HG02571 (cell line): Measurements from ENCODE around the gene NR2E1.

Source experiments
- ATAC-seq: cut with Tn5 transposase; IDR thresholded peaks from one replicate; pipeline ENCODE4 v1.9.1; 2021; ENCODE audit warnings: mild to moderate bottlenecking, moderate library complexity; ENCODE audit not compliant: unreplicated experiment

Gene NR2E1

DNA sequence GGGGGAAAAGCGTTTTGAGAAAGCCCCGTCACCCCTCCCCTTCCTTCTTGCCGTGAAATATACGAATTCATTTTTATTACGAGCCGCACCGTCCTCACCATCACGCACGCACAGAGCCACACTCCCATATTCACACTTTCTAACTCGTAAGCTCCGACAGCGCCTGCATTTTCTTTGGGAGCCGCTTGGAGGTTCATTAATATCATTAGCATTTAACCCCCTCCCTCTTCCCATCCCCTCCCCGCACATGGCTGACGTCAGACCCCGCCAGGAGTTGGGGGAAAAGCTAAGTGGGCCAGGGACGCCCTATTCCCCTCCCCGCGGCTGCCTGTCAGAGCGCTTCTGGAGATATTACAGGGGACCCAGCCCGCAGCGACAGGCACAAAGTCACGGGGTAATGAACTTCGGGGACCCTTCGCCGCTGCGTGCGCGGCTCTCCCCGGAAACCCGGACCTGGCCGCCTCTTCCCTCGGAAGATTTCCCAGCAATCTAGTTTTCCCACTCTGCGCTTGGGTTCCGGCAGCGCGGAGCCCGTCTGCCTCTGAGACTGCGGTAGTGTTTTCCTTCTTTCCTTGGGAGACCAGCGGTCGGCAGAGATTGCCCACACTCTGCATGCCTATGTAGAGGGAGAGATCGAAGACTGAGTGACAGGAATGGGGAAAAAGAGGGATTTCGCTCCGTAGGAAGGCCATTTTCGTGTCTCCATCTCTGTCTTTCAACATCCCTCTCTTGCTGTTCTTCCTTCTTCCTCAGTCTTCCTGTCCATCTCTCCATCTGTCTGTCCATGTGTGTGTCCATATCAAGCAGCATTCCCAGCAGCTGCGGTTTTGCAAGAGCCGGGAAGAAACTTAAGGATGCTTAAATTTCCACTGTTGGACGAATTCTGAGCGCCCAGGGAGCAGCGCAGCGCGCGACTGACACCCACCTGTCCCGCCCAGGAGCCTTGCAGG is at the start of gene NR2E1:
Gene NR2E1 (plus strand): TSS at position 309 of the 950 bp plus-strand sequence. CDS start 744 bp downstream, outside the sequence.
- no peak for ATAC-seq

DNA sequence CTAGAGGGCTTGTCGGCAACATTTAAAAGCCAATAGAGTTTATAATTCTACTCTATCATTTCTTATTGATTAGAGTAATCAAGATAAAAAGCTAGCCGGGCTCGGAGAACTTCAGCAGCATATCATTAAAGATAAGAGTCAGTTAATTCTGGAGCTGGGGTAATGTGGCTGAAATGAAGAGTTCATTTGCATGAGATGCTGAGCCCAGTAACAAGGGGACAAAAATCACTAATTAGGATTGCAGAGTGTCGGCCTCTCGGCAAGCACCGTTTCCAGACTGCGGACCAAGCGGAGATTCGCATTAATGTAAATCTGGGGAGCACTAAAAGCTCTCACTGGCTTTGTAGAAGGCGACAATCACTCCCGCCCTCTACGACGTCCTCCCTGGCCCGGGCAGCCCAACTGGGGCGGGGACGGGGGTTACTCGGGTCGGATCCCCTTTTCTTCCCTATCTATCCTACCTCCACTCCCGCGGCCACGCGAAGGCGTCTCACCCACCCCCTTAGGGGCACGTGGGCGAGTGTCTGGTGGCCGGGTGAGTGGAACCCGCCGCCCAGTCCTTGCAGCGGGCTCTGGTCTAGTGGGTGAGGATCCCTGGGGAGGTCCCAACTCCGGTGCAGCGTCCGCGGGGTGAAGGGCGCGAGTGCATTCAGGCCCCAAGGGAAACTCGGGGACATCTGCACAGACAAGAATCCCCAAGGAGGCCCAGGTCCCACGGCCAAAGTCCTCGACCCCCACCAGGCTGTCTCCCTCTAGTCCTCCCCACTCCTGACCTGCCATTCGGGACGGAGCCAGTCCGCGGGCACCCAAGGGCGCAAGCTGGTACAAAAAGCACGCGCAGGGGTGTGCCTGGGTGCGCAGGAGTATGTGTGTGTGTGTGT is 49.0 kb upstream of the NR2E1 start:
- ATAC-seq: no peak

DNA sequence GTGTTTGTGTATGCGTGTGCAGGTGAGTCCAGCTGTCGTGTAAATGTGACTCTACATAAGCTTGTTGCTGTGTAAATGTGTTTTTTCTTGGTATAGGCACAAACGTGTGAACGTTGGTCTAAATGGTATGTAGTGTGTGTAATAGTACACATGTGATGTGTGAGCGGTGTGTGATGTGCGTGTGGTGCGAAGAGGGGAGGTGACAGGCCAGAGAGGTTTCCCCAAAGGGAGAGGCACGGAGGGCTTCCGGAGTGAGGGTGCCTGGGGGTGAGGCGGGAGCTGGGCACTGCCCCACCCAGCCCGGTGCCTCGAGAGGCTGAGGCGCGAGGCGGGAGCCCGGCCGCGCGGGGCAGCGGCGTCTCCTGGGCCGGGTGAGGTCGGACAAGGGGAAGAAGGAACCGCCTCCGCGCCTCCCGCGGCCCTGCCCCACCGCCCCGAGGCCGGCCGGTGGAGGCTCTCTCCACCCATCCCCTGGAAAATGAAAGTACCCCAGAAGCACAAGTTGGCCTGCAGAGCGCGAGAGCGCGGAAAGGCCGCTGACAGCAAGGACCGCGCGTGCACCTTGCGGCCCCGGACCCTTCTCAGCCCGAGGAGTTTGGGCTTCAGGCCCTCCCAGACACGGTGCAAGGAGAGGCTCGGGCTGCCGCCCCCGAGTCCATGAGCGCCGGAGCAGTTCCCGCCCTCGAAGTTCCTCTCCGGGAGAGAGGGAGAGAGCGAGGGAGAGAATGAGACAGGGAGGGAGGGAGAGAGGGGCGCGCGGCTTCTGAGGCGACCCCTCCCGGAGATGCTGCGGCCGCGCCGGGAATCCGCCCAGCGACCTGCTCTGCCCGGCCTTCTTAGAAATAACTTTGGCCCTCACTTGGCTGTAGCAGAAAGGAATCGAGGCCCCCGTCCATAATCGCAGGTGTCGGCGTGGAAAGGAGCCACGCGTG is 48.1 kb upstream of the NR2E1 start:
- ATAC-seq: no peak

DNA sequence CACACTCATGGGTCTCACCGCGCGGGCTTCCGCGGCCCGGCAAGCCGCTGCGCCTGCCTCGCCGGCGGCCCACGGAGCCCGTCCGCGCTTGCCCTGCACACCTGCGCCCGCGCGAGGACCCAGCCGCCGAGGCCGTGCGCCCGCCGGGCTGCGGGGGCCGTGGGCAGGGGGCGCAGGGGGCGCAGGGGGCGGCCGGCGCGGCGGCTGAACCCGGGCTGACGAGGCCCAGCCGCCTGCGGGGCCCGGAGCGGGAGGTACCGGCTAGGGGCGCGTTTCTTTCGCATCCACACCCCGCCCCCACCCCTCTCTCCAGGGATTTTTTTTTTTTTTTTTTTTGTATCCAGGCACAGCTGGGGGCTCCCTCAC is 47.5 kb upstream of the NR2E1 start:
- no peak for ATAC-seq

DNA sequence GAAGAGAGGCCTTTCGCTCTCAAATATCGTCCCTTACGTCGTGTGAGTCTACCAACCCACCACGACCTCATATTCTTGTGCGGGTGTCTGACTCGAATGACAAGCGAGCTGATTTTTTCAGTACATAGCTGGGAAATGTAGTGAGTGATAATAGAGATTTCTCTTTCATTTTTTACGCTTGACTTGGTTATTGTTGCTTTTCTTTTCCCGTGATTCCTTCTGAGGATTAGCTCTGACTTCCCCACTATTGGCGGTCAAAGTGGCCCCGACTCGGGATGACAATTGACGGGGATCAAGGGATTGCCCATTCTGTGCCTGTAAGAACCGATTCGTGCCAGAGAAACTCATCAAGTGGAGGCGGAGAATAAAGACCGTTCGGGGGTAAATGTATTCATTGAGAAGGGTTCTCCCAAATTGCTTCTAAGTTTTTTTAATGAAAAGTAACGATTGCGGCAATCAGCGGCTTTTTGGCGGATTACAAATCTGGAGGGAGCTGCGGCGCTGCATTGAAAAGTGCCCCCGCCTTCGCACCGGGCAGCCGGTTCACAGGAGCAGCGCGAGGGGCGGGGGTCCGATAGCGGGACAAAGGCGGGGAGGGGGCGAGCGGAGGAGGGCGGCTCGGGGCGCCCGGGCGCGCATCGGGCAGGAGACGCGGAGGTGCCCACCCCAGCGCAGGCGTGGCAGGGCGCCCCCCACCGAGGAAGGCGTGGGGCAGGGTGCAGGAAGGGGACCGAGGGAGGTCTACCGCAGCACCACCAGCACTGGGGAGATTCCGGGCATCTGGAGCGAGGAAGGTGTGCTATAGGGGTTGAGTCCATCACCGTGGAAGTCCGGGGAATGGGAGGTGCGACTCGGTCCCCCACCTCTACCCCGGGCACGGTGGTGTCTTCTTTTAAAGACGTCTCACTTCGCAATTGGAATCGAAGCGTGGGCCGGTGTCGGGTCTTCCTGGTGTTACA is 46.7 kb upstream of the NR2E1 start:
- no peak for ATAC-seq

DNA sequence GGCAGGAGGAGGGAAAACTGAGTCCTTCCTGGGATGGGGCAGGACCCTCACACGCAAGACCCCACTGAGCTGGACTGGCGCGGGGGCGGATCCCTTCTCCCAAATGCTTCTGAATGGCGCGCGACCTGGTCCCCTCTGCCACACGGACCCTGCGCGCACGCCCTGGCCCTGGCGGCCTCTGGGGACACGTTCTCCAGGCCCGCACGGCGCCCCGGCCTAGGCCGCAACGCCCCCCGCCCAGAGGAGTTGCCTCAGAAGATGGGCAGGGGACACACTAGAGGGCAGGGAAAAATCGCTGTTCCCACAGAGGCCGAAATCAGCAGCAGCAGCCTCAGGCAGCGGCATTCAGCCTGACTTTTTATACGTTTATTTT is 46.1 kb upstream of the NR2E1 start:
- ATAC-seq: no peak

DNA sequence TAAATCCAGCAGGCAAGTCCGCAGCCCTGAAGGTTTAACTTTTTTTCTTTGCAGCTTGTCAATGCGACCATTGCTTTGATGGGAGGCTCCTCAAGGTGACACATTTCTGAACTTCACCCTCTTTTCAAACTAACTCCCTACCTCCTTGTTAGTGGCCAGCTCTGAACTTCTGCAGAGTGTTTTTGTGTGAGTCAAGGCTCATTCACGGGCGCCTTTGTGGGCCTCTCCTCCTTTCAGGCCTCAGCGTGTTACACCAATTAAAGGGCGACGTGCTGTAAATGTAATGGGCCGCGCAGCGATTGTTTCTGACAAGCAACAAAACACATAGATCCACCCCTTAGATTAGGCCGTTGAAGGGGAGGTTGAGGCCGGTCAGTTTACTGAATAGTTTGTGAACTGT is 45.5 kb upstream of the NR2E1 start:
- ATAC-seq: no peak

DNA sequence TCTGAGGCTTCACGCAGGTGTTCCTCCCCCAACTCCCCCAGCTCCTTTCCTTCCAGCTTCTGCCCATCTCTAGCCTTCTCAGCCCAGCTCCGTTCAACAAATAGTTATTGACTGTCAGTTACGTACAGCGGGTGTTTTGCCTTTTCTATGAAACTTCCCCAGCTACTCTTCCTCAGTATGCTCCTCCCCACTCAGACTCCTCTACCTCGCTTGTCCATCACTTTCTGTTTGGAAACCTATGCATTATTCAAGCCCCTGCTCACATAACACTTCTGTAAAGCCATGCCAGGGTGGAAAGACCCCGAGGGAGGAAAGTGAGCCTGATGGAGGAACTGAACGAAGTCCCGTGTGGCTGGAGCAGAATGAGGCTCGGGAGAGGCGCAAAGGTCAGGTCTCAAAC is 44.2 kb upstream of the NR2E1 start:
- no peak for ATAC-seq

DNA sequence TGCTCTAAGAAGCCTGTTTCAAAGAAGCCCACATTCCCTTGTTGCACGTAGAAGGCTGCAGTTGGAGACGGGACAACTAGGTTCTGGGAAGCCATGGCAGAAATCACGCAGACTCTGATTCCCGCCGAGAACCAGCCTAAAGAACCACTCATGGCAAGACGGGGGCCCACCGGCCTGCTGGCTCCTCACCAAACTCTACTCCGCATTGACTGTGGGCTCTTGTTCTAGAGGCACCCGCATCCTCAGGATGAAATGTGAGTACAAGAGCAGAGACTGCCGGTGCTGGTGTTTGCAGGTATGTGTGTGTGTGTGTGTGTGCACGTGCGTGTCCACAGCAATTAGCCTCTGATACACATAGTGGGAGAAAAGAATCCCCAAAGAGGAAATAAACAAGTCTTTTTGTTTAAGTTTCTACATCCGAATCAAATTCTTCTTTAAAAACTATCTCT is 42.3 kb upstream of the NR2E1 start:
- ATAC-seq: no peak

DNA sequence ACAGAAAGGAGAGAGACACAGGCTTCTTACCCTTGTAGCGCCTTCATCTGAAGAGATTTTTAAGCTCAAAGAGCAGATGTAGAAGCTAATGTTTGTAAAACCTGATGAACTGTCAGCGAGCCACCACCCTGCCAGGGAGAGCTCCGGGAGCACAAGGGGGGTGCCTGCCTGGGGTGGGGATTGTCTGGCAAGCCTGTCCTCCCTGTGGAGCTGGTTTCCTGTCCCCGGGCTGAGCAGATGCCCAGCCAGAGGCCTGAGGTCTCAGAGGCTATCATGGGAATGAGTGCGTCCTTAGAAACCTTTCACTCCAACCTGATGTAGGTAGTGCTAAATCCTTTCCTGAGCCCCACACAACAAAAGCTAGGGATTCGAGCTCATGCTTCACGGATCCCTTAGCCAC is 41.9 kb upstream of the NR2E1 start:
- no peak for ATAC-seq

DNA sequence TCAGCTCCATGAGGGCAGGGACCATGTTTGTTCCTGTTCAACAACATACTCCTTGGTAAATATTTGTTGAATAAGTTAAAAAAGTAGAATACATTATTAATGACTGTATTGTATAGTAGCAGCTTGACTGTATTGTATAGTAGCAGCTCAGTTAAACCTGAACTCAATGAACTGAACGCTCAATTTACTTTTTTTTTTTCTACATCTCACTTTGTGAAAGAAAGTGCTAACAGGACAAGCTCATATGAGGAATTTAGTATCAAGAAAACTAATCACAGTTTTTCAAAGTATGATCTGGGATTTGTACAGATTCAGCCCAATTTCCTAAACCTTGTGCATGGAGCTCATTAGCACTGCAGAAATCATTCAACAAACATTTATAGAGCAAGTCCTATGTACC is 38.8 kb upstream of the NR2E1 start:
- no peak for ATAC-seq

DNA sequence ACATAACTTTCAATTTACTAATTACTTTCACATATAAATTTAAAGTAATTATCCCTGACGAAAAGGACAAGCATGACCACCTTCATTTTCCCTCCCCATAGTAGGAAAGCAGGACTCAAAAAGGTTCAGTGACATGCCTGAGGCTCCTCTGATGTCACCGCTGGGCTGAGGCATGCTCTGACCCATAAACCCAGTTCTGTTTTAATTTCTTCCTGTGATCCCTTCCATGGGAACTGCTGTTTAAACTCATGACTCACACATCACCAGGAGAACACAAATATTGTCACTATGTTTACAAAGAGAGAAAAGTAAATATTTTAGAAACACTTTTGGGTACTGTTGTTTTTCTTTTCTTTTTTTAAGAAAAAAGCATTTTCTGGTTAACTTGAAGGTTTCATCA is 38.0 kb upstream of the NR2E1 start:
- ATAC-seq: no peak

DNA sequence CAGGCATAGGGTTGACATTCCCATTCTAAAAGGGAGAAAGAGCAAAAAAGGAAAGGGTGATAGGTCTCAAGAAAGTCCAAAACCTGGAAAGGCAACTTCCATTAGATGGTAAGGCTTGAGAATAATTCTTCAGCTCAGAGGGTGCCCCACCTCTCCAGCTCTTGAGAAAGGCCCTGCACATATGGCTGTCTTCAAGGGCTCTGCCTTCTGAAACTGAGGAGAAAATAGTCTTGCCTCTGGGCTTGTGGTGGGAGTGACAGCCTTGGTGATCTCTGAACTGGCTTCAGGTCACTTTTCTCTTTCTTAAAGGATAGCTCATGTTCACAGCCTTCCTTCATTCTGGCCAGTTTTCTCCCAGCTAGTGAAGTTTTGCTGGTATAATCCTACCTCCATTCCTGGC is 35.6 kb upstream of the NR2E1 start:
- ATAC-seq: no peak

DNA sequence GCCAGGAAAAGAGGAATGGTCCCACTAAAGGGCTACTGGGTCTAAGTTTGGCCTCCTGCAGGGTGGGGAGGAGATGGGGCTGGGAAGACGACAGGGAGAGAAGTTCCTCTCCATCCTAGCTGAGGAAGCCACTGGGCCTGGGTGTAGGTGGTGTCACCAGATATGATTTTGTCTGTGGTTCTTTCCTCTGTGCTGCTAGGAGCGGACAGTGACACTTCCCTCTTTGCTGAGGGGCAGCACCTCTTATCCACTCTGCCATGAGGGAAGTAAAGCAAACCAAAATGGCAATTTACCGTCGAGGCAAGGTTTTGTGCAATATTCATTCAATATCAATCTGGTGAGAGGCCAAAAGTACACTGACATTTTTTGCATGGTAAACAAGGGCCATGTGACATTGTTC is 33.0 kb upstream of the NR2E1 start:
- ATAC-seq: no peak

DNA sequence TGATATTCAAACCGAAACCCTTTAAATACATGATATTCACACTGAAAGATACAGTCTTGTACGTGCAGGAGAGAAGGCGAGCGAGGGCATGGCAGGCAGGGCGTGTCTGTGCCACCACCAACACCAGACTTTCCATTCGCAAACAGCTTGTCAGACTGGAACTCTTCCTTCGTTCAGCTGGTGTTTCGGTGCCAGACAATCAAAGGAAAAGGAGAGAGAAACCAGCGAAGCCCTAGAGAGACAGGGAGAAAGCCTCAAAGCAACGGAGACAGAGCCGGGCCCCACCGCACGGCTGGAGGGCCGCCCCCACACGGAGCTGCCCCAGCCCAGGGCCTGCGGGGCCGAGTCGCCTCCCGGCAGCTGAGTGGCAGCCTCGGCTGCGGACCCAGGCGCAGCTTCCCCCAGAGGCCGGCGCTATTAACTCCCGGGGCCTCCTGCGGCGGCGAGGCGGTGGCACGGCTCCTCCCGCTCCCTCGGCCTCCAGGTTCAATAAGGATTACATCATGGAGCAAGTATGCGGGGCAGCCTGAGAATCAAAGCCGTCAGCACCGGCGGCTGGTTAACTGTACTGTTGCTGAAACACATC is 32.1 kb upstream of the NR2E1 start:
- no peak for ATAC-seq

DNA sequence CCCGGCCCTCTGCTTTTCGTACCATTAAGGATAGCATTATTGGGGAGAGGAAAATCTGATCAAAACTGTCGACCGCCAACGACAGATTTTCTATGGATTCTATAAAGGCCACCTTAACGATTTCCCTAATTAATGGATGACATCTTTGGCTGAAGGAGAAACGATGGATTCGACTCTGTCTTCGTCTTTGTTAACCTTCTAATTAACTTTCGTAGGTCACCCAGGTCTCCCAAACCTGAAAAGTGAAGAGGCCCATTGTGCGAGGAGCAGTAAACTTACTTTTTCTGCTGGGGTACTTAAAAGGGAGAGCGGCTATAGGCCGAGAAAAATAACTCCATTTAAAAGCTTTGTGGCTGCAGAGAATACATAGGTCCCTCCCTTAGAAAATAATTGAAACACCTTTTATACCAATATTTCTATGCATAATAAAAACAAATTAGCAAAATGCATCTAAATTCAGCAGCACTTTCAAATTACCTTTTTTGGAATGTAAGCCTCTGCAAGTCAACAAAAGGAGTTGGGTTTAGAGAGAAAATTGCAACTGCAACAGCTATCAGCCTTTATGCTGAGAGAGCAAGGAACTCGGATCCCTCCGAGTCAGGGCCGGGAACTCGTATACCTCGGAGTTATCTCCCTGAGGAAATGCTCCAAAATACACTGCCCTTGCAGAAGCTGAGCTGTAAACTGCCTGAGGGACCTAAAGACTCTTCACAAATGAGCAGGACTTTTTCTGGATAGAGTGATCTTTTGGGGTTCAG is 31.4 kb upstream of the NR2E1 start:
- ATAC-seq: no peak

DNA sequence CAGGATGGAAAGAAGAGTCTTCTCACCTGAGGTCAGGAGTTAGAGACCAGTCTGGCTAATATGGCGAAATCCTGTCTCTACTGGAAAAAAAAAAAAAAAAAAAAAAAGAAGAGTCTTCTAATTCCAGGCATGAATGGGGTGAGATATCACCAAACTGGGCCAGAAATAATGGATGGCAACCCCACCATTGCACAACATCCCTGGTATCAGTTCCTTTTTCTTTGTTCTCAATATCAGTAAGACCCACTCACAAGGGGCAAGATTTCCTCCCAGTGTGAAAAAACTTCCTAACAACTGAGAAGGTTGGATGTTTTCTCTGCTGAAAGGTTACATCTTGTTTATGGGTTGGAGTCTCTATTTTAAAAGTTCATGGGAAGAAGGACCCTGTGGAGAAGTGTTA is 23.6 kb upstream of the NR2E1 start:
- ATAC-seq: no peak

DNA sequence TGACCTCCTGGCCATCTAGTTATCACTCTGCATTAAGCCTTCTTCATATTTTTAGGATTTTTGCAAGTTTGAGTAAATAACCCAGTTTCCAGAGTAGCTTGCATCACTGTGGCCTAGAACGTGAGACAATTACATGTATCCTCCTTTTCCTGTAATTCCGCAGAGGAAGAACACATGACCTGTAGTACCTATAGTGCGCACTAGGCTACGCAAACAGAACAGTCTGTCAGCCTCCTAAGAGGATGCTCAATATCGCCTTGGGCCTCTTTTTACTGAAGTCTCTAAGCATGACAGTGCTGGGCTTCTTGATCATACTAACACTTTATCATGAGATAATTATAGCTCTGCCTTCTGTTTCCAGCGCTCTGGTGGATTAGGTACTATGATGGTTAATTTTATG is 20.2 kb upstream of the NR2E1 start:
- ATAC-seq: no peak

DNA sequence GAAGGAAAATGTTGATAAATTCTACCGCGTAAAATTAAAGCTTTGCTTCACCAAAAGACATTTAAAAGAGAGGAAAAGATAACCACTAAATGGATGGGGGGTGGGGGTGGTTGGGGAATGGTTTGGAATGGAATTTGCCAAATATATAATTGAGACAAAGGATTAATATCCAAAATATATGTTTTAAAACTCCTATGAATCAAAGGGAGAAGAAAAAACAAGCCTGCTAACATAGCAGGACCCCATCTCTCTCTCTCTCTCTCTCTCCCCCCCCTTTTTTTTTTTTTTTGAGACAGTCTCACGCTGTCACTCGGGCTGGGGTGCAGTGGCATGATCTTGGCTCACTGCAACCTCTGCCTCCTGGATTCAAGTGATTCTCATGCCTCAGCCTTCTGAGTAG is 13.4 kb upstream of the NR2E1 start:
- ATAC-seq: no peak
